GM12873 (cell line): ENCODE data around the gene CNTD1.

Source experiments
- CTCF ChIP-seq: IDR thresholded peaks from 2 replicates; pipeline ENCODE4 v1.5.1; 2012; ENCODE audit warnings: low read depth, mild to moderate bottlenecking, moderate library complexity, low read length, control low read depth; ENCODE audit not compliant: insufficient read depth; ENCODE audit errors: missing control alignments

CNTD1 gene

GRCh38 chr17:42845918-42846593 lies 47.4 kb downstream of the CNTD1 start:
- TF ChIP-seq CTCF = no peak

- TF ChIP-seq CTCF = no peak
These were observed 48.1 kb downstream of the CNTD1 start for GRCh38 chr17:42846594-42847280.

- TF ChIP-seq CTCF = no peak
These were observed 49.4 kb downstream of the CNTD1 start for GRCh38 chr17:42848093-42848492.

- TF ChIP-seq CTCF = no peak
These were observed 50.4 kb downstream of the CNTD1 start for GRCh38 chr17:42849031-42849430.

GRCh38 chr17:42849451-42850181 lies 51.0 kb downstream of the CNTD1 start:
- TF ChIP-seq CTCF = no peak

GRCh38 chr17:42850954-42851353 lies 52.3 kb downstream of the CNTD1 start, which contains the start of gene AOC3:
Gene AOC3, plus strand, starts transcription at chr17:42851199. Its CDS starts 145 bp downstream, at chr17:42851344.
- no peak for TF ChIP-seq CTCF

- no peak for TF ChIP-seq CTCF
These were observed 53.7 kb downstream of the CNTD1 start for GRCh38 chr17:42852351-42852750.
